NCI-H446 treated with DMSO at 0.1 percent for 48 hours (cell line): ENCODE results near the gene KIAA1671.
A peak's percentile ranks its signal among the peaks of the same experiment; 100 is the strongest.
"Not testable (repeated sequence)": the region's sequence is repeated elsewhere in the genome, so short reads cannot be mapped to it uniquely, and the experiment has no call there.

Experiments
- DNase-seq: peaks from one replicate; lab custom pipeline; 2025; lab: John Stamatoyannopoulos, UW

KIAA1671 gene

GRCh38 chr22:25235547-25236290, 283.2 kb downstream of the KIAA1671 start:
- peak; percentile 43 for DNase-seq

- no peak for DNase-seq
These were observed 283.9 kb downstream of the KIAA1671 start for GRCh38 chr22:25236417-25236816.

DNA sequence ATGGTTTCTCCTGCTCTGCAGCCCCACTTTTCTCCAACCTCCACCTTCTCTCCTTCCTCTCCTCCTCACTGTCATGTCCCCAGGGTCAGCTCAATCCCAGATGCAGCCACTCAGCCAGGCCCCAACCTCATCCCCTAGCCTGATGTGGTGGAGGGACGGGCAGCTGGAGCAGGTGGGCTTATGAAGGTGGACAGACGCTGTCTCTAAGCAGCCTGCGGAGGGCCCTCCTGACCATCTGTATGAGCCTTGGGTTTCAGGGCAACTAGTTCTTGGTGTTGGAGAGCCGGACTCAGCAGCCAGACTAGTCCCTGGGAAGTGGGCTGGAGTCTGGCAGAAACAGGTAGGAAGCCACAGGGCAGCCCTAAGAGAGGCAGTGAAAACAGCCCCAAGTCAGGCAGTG, 285.0 kb downstream of the KIAA1671 start:
- DNase-seq = no peak

- not testable (repeated sequence) for DNase-seq
These were observed 285.5 kb downstream of the KIAA1671 start for GRCh38 chr22:25238058-25238457.
